ENCODE results near the gene NFATC2. TPM values are rescaled to one million over a fixed set of nuclear protein-coding genes. Genes with fewer than 3 reads are reported as not detected.

Gene NFATC2
- total and polyA plus RNA-seq, 2 of the 4 experiments (the other 2 are of a cell fraction), result 0.18 to 0.38 TPM

GRCh38 chr20:51586005-51586440, 43.5 kb upstream of the NFATC2 start:
- H3K56ac ChIP-seq (ENCODE audit: extremely low read depth, insufficient read depth, low read length), result no peak overlapping the region
- H4K5ac ChIP-seq (ENCODE audit: low read depth, low read length), result no peak overlapping the region
- no peak overlapping the region for H2BK5ac ChIP-seq (ENCODE audit: low read depth, low read length, poor library complexity, severe bottlenecking)
- H3K36me3 ChIP-seq (ENCODE audit: control insufficient read depth, insufficient read depth, low read length), result no peaks in the 10 kb centered on the region
- H3K18ac ChIP-seq (ENCODE audit: low read depth, low read length), result no peak overlapping the region
- 0 out of 2 replicates have a peak overlapping the region, but pooled peaks have one; percentile 7 for H2BK120ac ChIP-seq (ENCODE audit: low read depth, low read length)
- H4K20me1 ChIP-seq (ENCODE audit: insufficient read depth, low read length), result no peaks in the 10 kb centered on the region
- H3K23ac ChIP-seq (ENCODE audit: low read depth, low read length), result no peak overlapping the region
- H3K4me1 ChIP-seq (ENCODE audit: control insufficient read depth, insufficient read depth, low read length), result peaks cover 3% of the 10 kb centered on the region; the same call in 1 of the 2 replicates
- H3K27me3 ChIP-seq (ENCODE audit: control insufficient read depth, insufficient read depth, low read length), result no peaks in the 10 kb centered on the region
- in situ Hi-C loops (cut with MboI; ENCODE audit: low sequenced_read_pairs), result no loop called here
- H2AFZ ChIP-seq (replicated peaks; ENCODE audit: low read length, poor library complexity), result peak overlapping the region; percentile 60
- intact Hi-C loops (cut with micrococcal nuclease), result no loop called here
- CTCF ChIA-PET, result no interaction called here
- no peak overlapping the region for H3K4me2 ChIP-seq (ENCODE audit: low read depth, low read length)
- TF ChIP-seq FOS (IDR thresholded peaks at IDR 0.05; ENCODE audit: low read depth, low read length) (peak; percentile 76), CEBPB (IDR thresholded peaks at IDR 0.05; ENCODE audit: low read depth, low read length) (peak; percentile 90), CTCF (conservative IDR thresholded peaks at IDR 0.05; ENCODE audit: low read depth, low read length) (no peak), MAZ (IDR thresholded peaks at IDR 0.05; ENCODE audit: borderline replicate concordance, low read depth, low read length) (peak; percentile 16; the same call in 1 of the 2 replicates), RAD21 (IDR thresholded peaks at IDR 0.05; ENCODE audit: low read length) (no peak), MAFK (IDR thresholded peaks at IDR 0.05; ENCODE audit: low read depth, low read length) (no peak), BHLHE40 (IDR thresholded peaks at IDR 0.05; ENCODE audit: low read depth, low read length) (no peak; the same call in 1 of the 2 replicates), USF2 (IDR thresholded peaks at IDR 0.05; ENCODE audit: low read depth, low read length) (no peak), NFE2L2 (IDR thresholded peaks at IDR 0.05; ENCODE audit: low read depth, low read length) (no peak), RCOR1 (IDR thresholded peaks at IDR 0.05; ENCODE audit: insufficient replicate concordance, low read length) (peak; percentile 80), ELK1 (IDR thresholded peaks at IDR 0.05; ENCODE audit: borderline replicate concordance, low read depth, low read length) (no peak)
- no peak overlapping the region for H2BK15ac ChIP-seq (ENCODE audit: low read depth, low read length)
- H3K4me3 ChIP-seq (ENCODE audit: insufficient read depth, low read depth, low read length), result no peak overlapping the region
- no peak overlapping the region for H3K9ac ChIP-seq (ENCODE audit: low read depth, low read length)
- H3K79me1 ChIP-seq (ENCODE audit: low read depth in 1 of 2, low read length in 2 of 2), result no peaks in the 10 kb centered on the region
- no peak overlapping the region for H4K91ac ChIP-seq (ENCODE audit: insufficient read depth, low read depth, low read length)
- no TSS peak for BruUV-seq (replicated peaks)
- H3K27ac ChIP-seq (ENCODE audit: insufficient read depth, low read length), result no peak overlapping the region
- ATAC-seq (ENCODE audit: low read depth) (peak; percentile 95), DNase-seq (peak; percentile 83)
- dilution Hi-C loops (cut with HindIII; ENCODE audit: low sequenced_read_pairs, unreplicated experiment), result loop anchor here (25.0 kb wide), 1 partner anchor 174 kb away; no protein-coding TSS in a partner anchor
- POLR2A ChIA-PET (ENCODE audit: unreplicated experiment), result interaction anchor here (0.5 to 0.6 kb wide), 2 partner anchors 12 to 195 kb away, joined by 3 read pairs; no protein-coding TSS in a partner anchor
- no peak overlapping the region; the same call in 1 of the 2 replicates for H2AK5ac ChIP-seq (ENCODE audit: low read depth, low read length)
- no peak overlapping the region for H2BK20ac ChIP-seq (ENCODE audit: low read depth, low read length)
- no peaks in the 10 kb centered on the region; the same call in none of the 2 replicates for H3K9me1 ChIP-seq (ENCODE audit: insufficient read depth, low read length)
- H4K8ac ChIP-seq (ENCODE audit: low read depth in 2 of 2, low read length in 2 of 2), result peak overlapping the region in 1 of 2 experiments; percentile 11; a peak in 1 of 4 replicates
- H3K4ac ChIP-seq (ENCODE audit: low read depth, low read length), result no peak overlapping the region
- H3K14ac ChIP-seq (replicated peaks; ENCODE audit: low read depth, low read length), result no peak overlapping the region; the same call in 1 of the 2 replicates
- H2AK9ac ChIP-seq (replicated peaks; ENCODE audit: low read depth, low read length, poor library complexity), result no peak overlapping the region
- H3K9me3 ChIP-seq (ENCODE audit: control insufficient read depth, insufficient read depth, low read length), result no peaks in the 10 kb centered on the region
- no CpG with 5 or more reads among the region's 4 CpGs for WGBS, 2 experiments (ENCODE audit: extremely low coverage in 2 of 2, insufficient read length in 1 of 2)

Data from IMR-90 (cell line).